Nephron progenitor cell (in vitro differentiated cells): Measurements from ENCODE around the gene EIF4EBP2.

Experiments
- DNase-seq: peaks from one replicate; pipeline ENCODE4 v3.0.0; 2021
- H3K27ac Mint-ChIP-seq: 2 replicates; pipeline ENCODE4 v1.8.0; 2021; ENCODE audit warnings: mild to moderate bottlenecking, moderate library complexity, mixed read lengths
- H3K27me3 Mint-ChIP-seq: 2 replicates; pipeline ENCODE4 v1.8.0; 2021; ENCODE audit warnings: mild to moderate bottlenecking, low read depth, mixed read lengths; ENCODE audit not compliant: poor library complexity
- H3K36me3 Mint-ChIP-seq: 2 replicates; pipeline ENCODE4 v1.8.0; 2021; ENCODE audit warnings: low read depth, mixed read lengths
- H3K4me1 Mint-ChIP-seq: 2 replicates; pipeline ENCODE4 v1.8.0; 2021; ENCODE audit warnings: mixed read lengths
- H3K4me3 Mint-ChIP-seq: 2 replicates; pipeline ENCODE4 v1.8.0; 2021; ENCODE audit warnings: mild to moderate bottlenecking, moderate library complexity, mixed read lengths
- H3K9me3 Mint-ChIP-seq: 2 replicates; pipeline ENCODE4 v1.8.0; 2021; ENCODE audit warnings: mild to moderate bottlenecking, moderate library complexity, mixed read lengths
- TF ChIP-seq, protein P1 (sequence below): fragments of 200-600 bp; sonication (generic); IDR thresholded peaks from 2 replicates; pipeline ENCODE4 v1.5.0; 2021; ENCODE audit warnings: antibody characterized with exemption

The EIF4EBP2 gene

DNA sequence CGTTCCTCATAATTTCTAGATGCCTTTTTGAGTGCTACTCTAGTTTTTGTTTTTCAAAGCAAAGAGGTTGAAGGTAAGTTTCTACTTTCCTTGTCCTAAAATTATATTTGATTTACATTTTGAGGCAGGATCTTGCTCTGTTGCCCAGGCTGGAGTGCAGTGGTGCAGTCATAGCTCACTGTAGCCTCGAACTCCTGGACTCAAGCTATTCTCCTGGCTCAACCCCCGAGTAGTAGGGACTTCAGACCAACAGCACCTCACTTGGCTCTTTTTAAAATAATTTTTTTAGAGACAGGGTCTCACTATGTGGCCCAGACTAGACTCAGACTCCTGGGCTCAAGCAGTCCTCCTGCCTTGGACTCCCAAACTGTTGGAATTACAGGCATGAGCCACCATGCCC lies 14.8 kb downstream of the EIF4EBP2 start:
- no peaks in the 10 kb centered on the region for H3K27me3 Mint-ChIP-seq
- H3K4me1 Mint-ChIP-seq: no peaks in the 10 kb centered on the region
- no peak overlapping the region for H3K27ac Mint-ChIP-seq
- TF ChIP-seq, protein P1, sequence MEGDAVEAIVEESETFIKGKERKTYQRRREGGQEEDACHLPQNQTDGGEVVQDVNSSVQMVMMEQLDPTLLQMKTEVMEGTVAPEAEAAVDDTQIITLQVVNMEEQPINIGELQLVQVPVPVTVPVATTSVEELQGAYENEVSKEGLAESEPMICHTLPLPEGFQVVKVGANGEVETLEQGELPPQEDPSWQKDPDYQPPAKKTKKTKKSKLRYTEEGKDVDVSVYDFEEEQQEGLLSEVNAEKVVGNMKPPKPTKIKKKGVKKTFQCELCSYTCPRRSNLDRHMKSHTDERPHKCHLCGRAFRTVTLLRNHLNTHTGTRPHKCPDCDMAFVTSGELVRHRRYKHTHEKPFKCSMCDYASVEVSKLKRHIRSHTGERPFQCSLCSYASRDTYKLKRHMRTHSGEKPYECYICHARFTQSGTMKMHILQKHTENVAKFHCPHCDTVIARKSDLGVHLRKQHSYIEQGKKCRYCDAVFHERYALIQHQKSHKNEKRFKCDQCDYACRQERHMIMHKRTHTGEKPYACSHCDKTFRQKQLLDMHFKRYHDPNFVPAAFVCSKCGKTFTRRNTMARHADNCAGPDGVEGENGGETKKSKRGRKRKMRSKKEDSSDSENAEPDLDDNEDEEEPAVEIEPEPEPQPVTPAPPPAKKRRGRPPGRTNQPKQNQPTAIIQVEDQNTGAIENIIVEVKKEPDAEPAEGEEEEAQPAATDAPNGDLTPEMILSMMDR: no peak
- peaks cover 73% of the 10 kb centered on the region for H3K36me3 Mint-ChIP-seq
- no peak for DNase-seq
- H3K4me3 Mint-ChIP-seq: no peak overlapping the region
- no peaks in the 10 kb centered on the region for H3K9me3 Mint-ChIP-seq

DNA sequence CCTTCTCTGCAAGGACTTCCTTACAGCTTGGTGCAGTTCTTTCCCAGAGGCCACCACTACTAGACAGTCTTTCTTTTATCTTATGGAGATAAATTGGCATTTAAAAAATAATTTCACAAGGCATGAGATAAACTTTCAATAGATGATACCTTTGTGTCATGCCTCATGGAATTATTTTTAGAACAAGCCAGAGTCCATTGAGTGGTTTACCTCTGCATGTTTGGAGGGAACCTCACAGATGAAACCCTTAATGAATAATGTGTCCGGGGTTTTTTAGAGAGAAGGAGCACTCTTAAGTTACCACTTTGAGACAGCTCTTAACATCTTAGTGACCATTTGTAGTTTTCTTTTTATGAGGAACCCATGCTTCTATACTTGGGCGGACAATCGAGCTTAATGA lies 20.4 kb downstream of the EIF4EBP2 start:
- Mint-ChIP-seq H3K9me3 (no peaks in the 10 kb centered on the region), H3K27ac (no peak overlapping the region)

DNA sequence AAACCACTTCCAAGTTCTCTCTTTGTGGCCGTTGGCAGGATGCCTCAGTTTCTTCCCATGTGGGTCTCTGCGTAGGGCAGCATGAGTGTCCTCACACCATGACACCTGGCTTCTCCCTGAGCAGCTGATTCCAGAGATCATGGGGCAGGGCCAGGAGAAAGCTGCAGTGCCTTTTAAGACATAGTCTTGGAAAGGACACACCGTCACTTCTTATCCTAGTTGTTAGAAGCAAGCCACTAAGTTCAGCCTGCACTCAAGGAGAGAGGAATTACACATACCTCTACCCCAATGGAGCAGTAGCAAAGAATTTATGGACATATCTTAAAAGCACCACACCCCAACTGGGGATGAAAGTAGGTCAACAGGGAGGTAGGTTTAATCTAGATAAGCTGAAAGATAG lies 21.2 kb downstream of the EIF4EBP2 start:
- Mint-ChIP-seq H3K27ac (no peak overlapping the region), H3K9me3 (no peaks in the 10 kb centered on the region), H3K4me1 (peaks cover 3% of the 10 kb centered on the region), H3K27me3 (no peaks in the 10 kb centered on the region), H3K4me3 (no peak overlapping the region), H3K36me3 (peaks cover 61% of the 10 kb centered on the region)
- TF ChIP-seq, protein P1: no peak
- DNase-seq: no peak

More for the DNA sequence above, 20.4 kb downstream of the EIF4EBP2 start:
- H3K27me3 Mint-ChIP-seq: no peaks in the 10 kb centered on the region
- TF ChIP-seq, protein P1: no peak
- DNase-seq: no peak
- no peaks in the 10 kb centered on the region for H3K4me1 Mint-ChIP-seq
- peaks cover 69% of the 10 kb centered on the region for H3K36me3 Mint-ChIP-seq
- no peak overlapping the region for H3K4me3 Mint-ChIP-seq

DNA sequence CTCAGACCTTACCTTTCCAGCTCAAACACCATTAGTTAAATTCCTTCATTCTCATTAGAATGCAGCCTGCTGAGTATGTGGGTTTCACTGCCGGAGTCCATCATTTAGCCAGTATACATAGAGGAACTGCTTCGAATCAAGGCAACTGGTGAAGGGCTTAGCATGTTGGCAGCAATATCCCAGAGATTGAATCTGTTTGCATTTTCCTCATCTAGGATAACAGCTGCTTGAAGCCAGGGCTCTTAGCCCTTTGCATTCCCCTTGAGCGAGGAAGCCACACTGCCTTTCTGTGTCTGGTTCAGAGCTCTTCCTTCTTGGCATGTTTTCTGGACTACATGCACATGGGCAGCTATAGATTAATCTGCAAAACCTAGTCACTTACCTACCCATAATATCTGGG lies 22.9 kb downstream of the EIF4EBP2 start:
- Mint-ChIP-seq H3K4me1 (peaks cover 14% of the 10 kb centered on the region), H3K27me3 (no peaks in the 10 kb centered on the region), H3K36me3 (peaks cover 51% of the 10 kb centered on the region), H3K27ac (no peak overlapping the region), H3K4me3 (no peak overlapping the region), H3K9me3 (no peaks in the 10 kb centered on the region)
- TF ChIP-seq, protein P1: no peak
- no peak for DNase-seq

DNA sequence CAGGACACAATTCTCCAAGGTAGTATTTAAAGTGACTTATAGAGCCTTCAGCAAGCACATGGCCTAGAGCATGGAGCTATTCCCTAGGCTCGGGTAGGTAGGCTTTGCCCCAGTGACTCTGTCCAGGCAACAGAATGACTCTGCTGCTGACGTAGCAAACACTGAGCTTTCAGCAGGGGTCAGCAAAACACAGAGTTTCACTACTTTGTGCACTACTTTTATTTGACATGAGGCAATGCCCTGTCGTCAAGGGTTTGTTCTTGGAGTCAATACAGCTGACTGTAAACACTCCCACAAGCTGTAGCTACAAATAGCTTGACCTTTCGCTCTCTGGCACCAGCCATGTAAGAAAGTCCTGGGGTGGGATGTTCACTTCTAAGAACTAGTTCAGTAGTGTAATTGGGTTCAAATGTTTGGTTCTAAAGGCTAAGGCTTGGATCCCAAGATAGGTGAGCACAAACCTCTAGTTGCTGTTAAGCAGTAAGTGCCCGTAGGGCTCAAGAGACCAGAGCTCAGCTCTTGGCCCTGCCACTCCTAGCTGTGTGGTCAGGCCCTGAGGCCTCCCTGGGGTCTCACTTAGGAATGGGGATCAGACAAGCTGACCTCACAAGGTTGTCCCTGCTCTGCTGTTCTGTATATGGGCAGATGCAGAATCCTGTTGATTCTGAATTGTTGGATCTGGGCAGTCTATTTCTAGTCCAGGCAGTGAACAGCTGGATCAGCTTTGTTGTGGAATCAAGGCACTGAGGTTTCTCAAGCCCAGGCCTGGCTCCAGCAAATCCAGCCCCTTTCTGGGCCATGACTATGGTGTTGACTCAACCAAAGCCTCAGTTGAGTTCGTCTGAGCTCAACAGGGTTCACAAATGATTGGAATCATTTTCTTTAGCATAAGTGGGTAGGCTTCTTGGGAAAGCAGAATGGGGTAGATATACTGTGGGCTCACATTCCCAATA lies 26.8 kb downstream of the EIF4EBP2 start:
- Mint-ChIP-seq H3K27ac (peak overlapping the region; percentile 57), H3K4me1 (peaks cover 14% of the 10 kb centered on the region), H3K9me3 (no peaks in the 10 kb centered on the region), H3K27me3 (no peaks in the 10 kb centered on the region), H3K36me3 (peaks cover 15% of the 10 kb centered on the region), H3K4me3 (no peak overlapping the region)
- DNase-seq: no peak
- TF ChIP-seq, protein P1: no peak

DNA sequence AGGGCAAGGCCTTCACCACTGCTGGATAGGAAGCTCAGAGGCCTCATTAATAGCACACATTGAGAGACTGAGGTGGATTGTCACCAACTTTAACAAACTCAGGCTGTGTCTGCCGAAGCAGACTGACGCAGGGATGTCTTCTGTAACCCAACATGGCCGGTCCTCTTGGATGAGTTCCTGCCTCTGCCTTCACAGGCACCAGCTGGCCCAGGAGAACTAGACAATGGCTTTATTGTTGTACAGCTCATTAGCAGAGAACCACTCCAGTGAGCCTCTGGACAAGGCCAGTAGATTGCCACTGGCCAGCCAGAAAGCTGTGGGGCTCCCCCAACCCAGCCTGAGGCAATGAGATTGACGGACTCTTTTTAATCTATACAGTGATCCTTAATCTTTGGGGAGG lies 28.2 kb downstream of the EIF4EBP2 start:
- peaks cover 6% of the 10 kb centered on the region for H3K36me3 Mint-ChIP-seq
- H3K4me1 Mint-ChIP-seq: peaks cover 14% of the 10 kb centered on the region
- H3K9me3 Mint-ChIP-seq: no peaks in the 10 kb centered on the region
- TF ChIP-seq, protein P1: no peak
- H3K27me3 Mint-ChIP-seq: peaks cover 7% of the 10 kb centered on the region
- DNase-seq: no peak
- H3K27ac Mint-ChIP-seq: no peak overlapping the region
- H3K4me3 Mint-ChIP-seq: no peak overlapping the region
